ENCODE data around the gene MCM10. TPM values are rescaled to one million over a fixed set of nuclear protein-coding genes. Genes with fewer than 3 reads are reported as not detected.

Gene MCM10
- total RNA-seq, 4 donors from 2014 or later, result 0.36 to 1.7 (median 1.2) TPM

GRCh38 chr10:13190816-13191215 lies 29.5 kb downstream of the MCM10 start:
- WGBS, result 88% methylated on average over 3 of the region's 3 CpGs
- no peaks in the 10 kb centered on the region for H3K27me3 ChIP-seq
- no peaks in the 10 kb centered on the region for H3K9me3 ChIP-seq
- DNase-seq (ENCODE audit: low spot score in 2 of 2), result no peak
- no peak overlapping the region for H3K4me3 ChIP-seq
- TF ChIP-seq CTCF (IDR thresholded peaks at IDR 0.05) (no peak), POLR2AphosphoS5 (IDR thresholded peaks at IDR 0.05) (no peak), POLR2A (IDR thresholded peaks at IDR 0.05) (no peak)
- H3K27ac ChIP-seq, result no peak overlapping the region
- no peaks in the 10 kb centered on the region for H3K4me1 ChIP-seq
- H3K36me3 ChIP-seq, result no peaks in the 10 kb centered on the region

DNA sequence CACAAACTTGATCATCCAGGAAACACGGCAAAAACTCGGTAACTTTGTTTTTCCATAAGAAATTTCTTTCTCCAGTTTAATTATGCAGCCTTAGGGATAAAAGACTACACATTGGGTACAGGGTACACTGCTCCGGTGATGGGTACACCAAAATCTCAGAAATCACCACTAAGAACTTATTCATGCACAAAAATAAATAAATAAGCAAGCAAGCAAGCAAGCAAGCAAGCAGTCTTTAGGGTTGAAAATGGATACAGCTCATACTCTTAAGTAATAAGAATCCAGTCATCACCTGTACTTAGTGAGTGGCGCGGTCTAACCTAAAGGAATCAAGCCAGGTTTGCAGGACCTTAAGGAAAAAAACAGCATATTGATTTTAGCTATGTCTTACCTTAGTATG lies 30.0 kb downstream of the MCM10 start:
- Histone ChIP-seq H3K4me1 (no peaks in the 10 kb centered on the region), H3K27me3 (no peaks in the 10 kb centered on the region), H3K36me3 (no peaks in the 10 kb centered on the region), H3K4me3 (no peak overlapping the region), H3K9me3 (no peaks in the 10 kb centered on the region), H3K27ac (no peak overlapping the region)
- no peak for DNase-seq (ENCODE audit: low spot score in 2 of 2)
- 92% methylated on average over 5 of the region's 5 CpGs for WGBS
- TF ChIP-seq POLR2AphosphoS5 (IDR thresholded peaks at IDR 0.05) (no peak), CTCF (IDR thresholded peaks at IDR 0.05) (no peak), POLR2A (IDR thresholded peaks at IDR 0.05) (no peak), EP300 (IDR thresholded peaks at IDR 0.05) (no peak)

GRCh38 chr10:13193637-13194036 lies 32.3 kb downstream of the MCM10 start:
- H3K4me3 ChIP-seq, result no peak overlapping the region
- 91% methylated on average over 7 of the region's 7 CpGs for WGBS
- DNase-seq (ENCODE audit: low spot score in 2 of 2), result no peak
- no peaks in the 10 kb centered on the region for H3K36me3 ChIP-seq
- TF ChIP-seq CTCF (IDR thresholded peaks at IDR 0.05) (no peak), POLR2AphosphoS5 (IDR thresholded peaks at IDR 0.05) (no peak), EP300 (IDR thresholded peaks at IDR 0.05) (no peak), POLR2A (IDR thresholded peaks at IDR 0.05) (no peak)
- no peaks in the 10 kb centered on the region for H3K27me3 ChIP-seq
- no peaks in the 10 kb centered on the region for H3K9me3 ChIP-seq
- no peaks in the 10 kb centered on the region for H3K4me1 ChIP-seq
- H3K27ac ChIP-seq, result no peak overlapping the region

GRCh38 chr10:13195016-13195415 lies 33.7 kb downstream of the MCM10 start:
- TF ChIP-seq CTCF (IDR thresholded peaks at IDR 0.05) (no peak), POLR2AphosphoS5 (IDR thresholded peaks at IDR 0.05) (no peak), POLR2A (IDR thresholded peaks at IDR 0.05) (no peak), EP300 (IDR thresholded peaks at IDR 0.05) (no peak)
- 66% methylated on average over 6 of the region's 6 CpGs for WGBS
- no peak for DNase-seq (ENCODE audit: low spot score in 2 of 2)
- Histone ChIP-seq H3K27ac (no peak overlapping the region), H3K27me3 (no peaks in the 10 kb centered on the region), H3K4me3 (no peak overlapping the region), H3K9me3 (no peaks in the 10 kb centered on the region), H3K4me1 (no peaks in the 10 kb centered on the region), H3K36me3 (no peaks in the 10 kb centered on the region)

- TF ChIP-seq EP300 (IDR thresholded peaks at IDR 0.05) (no peak), POLR2AphosphoS5 (IDR thresholded peaks at IDR 0.05) (no peak), POLR2A (IDR thresholded peaks at IDR 0.05) (no peak), CTCF (IDR thresholded peaks at IDR 0.05) (no peak)
- H3K27me3 ChIP-seq, result no peaks in the 10 kb centered on the region
Measured at GRCh38 chr10:13201132-13201531, 39.8 kb downstream of the MCM10 start.

More at GRCh38 chr10:13201132-13201531, 39.8 kb downstream of the MCM10 start:
- H3K9me3 ChIP-seq, result no peaks in the 10 kb centered on the region
- DNase-seq (ENCODE audit: low spot score in 2 of 2), result no peak
- 87% methylated on average over 6 of the region's 6 CpGs for WGBS
- H3K36me3 ChIP-seq, result no peaks in the 10 kb centered on the region
- no peak overlapping the region for H3K4me3 ChIP-seq
- H3K4me1 ChIP-seq, result no peaks in the 10 kb centered on the region
- no peak overlapping the region for H3K27ac ChIP-seq
